ENCODE results near the gene GUCY2F.

GUCY2F gene

GRCh38 chrX:109481986-109482385 is at the start of gene GUCY2F:
Gene GUCY2F, minus strand, starts transcription at chrX:109482086. Its CDS starts 6,150 bp downstream, at chrX:109475936.
- DNase-seq (ENCODE audit: low read depth in 2 of 3, low spot score in 2 of 3): no peak

- DNase-seq (ENCODE audit: low read depth in 2 of 3, low spot score in 2 of 3): no peak
These were observed 37.1 kb upstream of the GUCY2F start for GRCh38 chrX:109519001-109519400.

- DNase-seq (ENCODE audit: low read depth in 2 of 3, low spot score in 2 of 3): no peak
These were observed 29.2 kb upstream of the GUCY2F start for GRCh38 chrX:109511113-109511512.

GRCh38 chrX:109508915-109509314 is 27.0 kb upstream of the GUCY2F start:
- DNase-seq (ENCODE audit: low read depth in 2 of 3, low spot score in 2 of 3): no peak

- DNase-seq (ENCODE audit: low read depth in 2 of 3, low spot score in 2 of 3): no peak
These were observed 19.3 kb upstream of the GUCY2F start for GRCh38 chrX:109501176-109501575.

- no peak for DNase-seq (ENCODE audit: low read depth in 2 of 3, low spot score in 2 of 3)
These were observed 16.5 kb upstream of the GUCY2F start for GRCh38 chrX:109498434-109498833.

GRCh38 chrX:109489174-109489573 is 7.3 kb upstream of the GUCY2F start:
- DNase-seq (ENCODE audit: low read depth in 2 of 3, low spot score in 2 of 3): no peak

GRCh38 chrX:109487640-109488039 is 5.8 kb upstream of the GUCY2F start:
- no peak for DNase-seq (ENCODE audit: low read depth in 2 of 3, low spot score in 2 of 3)

- peak in 1 of 3 experiments; percentile 3 for DNase-seq (ENCODE audit: low read depth in 2 of 3, low spot score in 2 of 3)
These were observed 3.8 kb upstream of the GUCY2F start for GRCh38 chrX:109485470-109486340.

GRCh38 chrX:109484886-109485285 is 3.0 kb upstream of the GUCY2F start:
- no peak for DNase-seq (ENCODE audit: low read depth in 2 of 3, low spot score in 2 of 3)

- DNase-seq (ENCODE audit: low read depth in 2 of 3, low spot score in 2 of 3): no peak
These were observed 6.6 kb downstream of the GUCY2F start for GRCh38 chrX:109475174-109475891.

- peak in 1 of 3 experiments; percentile 17 for DNase-seq (ENCODE audit: low read depth in 2 of 3, low spot score in 2 of 3)
These were observed 8.7 kb downstream of the GUCY2F start for GRCh38 chrX:109472939-109473735.

- DNase-seq (ENCODE audit: low read depth in 2 of 3, low spot score in 2 of 3): no peak
These were observed 17.7 kb downstream of the GUCY2F start for GRCh38 chrX:109464231-109464630.

GRCh38 chrX:109463784-109464183 is 18.1 kb downstream of the GUCY2F start:
- no peak for DNase-seq (ENCODE audit: low read depth in 2 of 3, low spot score in 2 of 3)

GRCh38 chrX:109448282-109448938 is 33.5 kb downstream of the GUCY2F start:
- no peak for DNase-seq (ENCODE audit: low read depth in 2 of 3, low spot score in 2 of 3)

GRCh38 chrX:109441266-109441665 is 40.6 kb downstream of the GUCY2F start:
- DNase-seq (ENCODE audit: low read depth in 2 of 3, low spot score in 2 of 3): no peak

GRCh38 chrX:109440475-109440874 is 41.4 kb downstream of the GUCY2F start:
- no peak for DNase-seq (ENCODE audit: low read depth in 2 of 3, low spot score in 2 of 3)

- no peak for DNase-seq (ENCODE audit: low read depth in 2 of 3, low spot score in 2 of 3)
These were observed 72.7 kb downstream of the GUCY2F start for GRCh38 chrX:109409181-109409580.

GRCh38 chrX:109403922-109404321 is 78.0 kb downstream of the GUCY2F start:
- no peak for DNase-seq (ENCODE audit: low read depth in 2 of 3, low spot score in 2 of 3)

- DNase-seq (ENCODE audit: low read depth in 2 of 3, low spot score in 2 of 3): no peak
These were observed 82.1 kb downstream of the GUCY2F start for GRCh38 chrX:109399831-109400230.

GRCh38 chrX:109398833-109399232 is 83.1 kb downstream of the GUCY2F start:
- no peak for DNase-seq (ENCODE audit: low read depth in 2 of 3, low spot score in 2 of 3)

All from activated CD8-positive, alpha-beta memory T cell treated with anti-CD3 and anti-CD28 coated beads for 48 hours (primary cell).